GM10248 (cell line): Measurements from ENCODE around the gene UXS1.

Experiments
- CTCF ChIA-PET: fragments of 300-600 bp; sonication (Branson Sonifier 250); formaldehyde crosslinking; extraction: SDS; loops from one replicate; lab custom pipeline; 2021; ENCODE audit warnings: antibody characterized with exemption; lab: Yijun Ruan, JAX
- POLR2A ChIA-PET: fragments of 350-650 bp; sonication (Branson Sonifier 250); formaldehyde crosslinking; extraction: SDS; loops from one replicate; lab custom pipeline; 2020; ENCODE audit warnings: antibody characterized with exemption; lab: Yijun Ruan, JAX
- DNase-seq: peaks from one replicate; pipeline ENCODE4 v3.0.0; 2012; ENCODE audit errors: extremely low spot score
- CTCF ChIP-seq: IDR thresholded peaks from 2 replicates; pipeline ENCODE4 v1.5.1; 2012; ENCODE audit warnings: mild to moderate bottlenecking, low read depth; ENCODE audit errors: extremely low read depth, missing control alignments, control extremely low read depth

The UXS1 gene

GRCh38 chr2:106061611-106062349 is 132.3 kb downstream of the UXS1 start:
- CTCF ChIA-PET, result interaction anchor here (1.1 kb wide), 3 partner anchors 9 to 12 kb away, joined by 3 to 4 read pairs (median 3); no protein-coding TSS in a partner anchor
- no peak for TF ChIP-seq CTCF
- DNase-seq, result no peak
- POLR2A ChIA-PET, result no interaction called here

GRCh38 chr2:106059416-106060065 is 134.6 kb downstream of the UXS1 start:
- POLR2A ChIA-PET, result no interaction called here
- no peak for TF ChIP-seq CTCF

GRCh38 chr2:106058469-106059137 is 135.5 kb downstream of the UXS1 start:
- POLR2A ChIA-PET, result no interaction called here
- CTCF ChIA-PET, result interaction anchor here (1.6 kb wide), 1 partner anchor 25 kb away, joined by 3 read pairs; no protein-coding TSS in a partner anchor
- no peak for DNase-seq
- TF ChIP-seq CTCF, result no peak

More at GRCh38 chr2:106059416-106060065, 134.6 kb downstream of the UXS1 start:
- DNase-seq, result no peak
- CTCF ChIA-PET, result interaction anchor here (1.6 kb wide), 1 partner anchor 24 kb away, joined by 3 read pairs; no protein-coding TSS in a partner anchor

GRCh38 chr2:106057206-106057605 is 136.9 kb downstream of the UXS1 start:
- DNase-seq, result no peak
- CTCF ChIA-PET, result no interaction called here
- POLR2A ChIA-PET, result no interaction called here
- TF ChIP-seq CTCF, result no peak

- ChIA-PET POLR2A (no interaction called here), CTCF (interaction anchor here (0.8 to 1.3 kb wide), 2 partner anchors 12 to 23 kb away, joined by 3 read pairs; no protein-coding TSS in a partner anchor)
- TF ChIP-seq CTCF, result no peak
- no peak for DNase-seq
Observed at GRCh38 chr2:106054880-106055655, 139.0 kb downstream of the UXS1 start.
